ENCODE measurements around the gene ATP6V0A1.

DNA sequence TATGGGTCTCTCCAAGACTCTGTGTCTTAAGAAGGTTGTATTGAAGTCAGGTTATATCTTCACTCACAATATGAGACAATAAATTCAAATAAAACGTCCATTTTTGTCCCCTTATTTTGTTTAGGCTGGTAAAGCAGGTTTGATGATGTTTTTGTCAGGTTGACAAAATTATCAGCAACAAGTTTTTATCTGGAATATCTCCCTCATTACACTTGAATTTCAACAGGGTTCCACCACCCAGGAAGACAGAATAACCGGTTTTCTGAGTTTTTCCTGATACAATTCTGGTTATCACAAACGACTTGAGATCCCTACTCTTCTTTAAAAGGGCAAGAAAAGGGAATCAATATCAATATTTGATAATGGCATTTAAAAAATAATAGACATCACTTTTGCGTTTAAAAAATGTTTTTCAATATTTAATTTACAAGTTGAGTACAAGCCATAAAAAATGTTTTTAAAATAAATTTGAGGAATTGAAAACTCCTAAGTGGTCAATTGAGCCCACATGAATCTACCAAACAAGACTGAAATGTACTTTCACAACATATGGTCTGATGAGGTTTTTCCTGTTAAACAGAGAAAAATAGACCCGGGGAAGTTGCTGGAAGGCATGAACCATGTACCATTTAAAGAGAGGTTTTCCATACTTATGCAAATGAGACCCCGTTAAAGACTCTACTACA lies 1.4 kb upstream of the ATP6V0A1 start:
- TF ChIP-seq POLR2A (IDR thresholded peaks at IDR 0.05), result no peak
- TF ChIP-seq, protein P1, sequence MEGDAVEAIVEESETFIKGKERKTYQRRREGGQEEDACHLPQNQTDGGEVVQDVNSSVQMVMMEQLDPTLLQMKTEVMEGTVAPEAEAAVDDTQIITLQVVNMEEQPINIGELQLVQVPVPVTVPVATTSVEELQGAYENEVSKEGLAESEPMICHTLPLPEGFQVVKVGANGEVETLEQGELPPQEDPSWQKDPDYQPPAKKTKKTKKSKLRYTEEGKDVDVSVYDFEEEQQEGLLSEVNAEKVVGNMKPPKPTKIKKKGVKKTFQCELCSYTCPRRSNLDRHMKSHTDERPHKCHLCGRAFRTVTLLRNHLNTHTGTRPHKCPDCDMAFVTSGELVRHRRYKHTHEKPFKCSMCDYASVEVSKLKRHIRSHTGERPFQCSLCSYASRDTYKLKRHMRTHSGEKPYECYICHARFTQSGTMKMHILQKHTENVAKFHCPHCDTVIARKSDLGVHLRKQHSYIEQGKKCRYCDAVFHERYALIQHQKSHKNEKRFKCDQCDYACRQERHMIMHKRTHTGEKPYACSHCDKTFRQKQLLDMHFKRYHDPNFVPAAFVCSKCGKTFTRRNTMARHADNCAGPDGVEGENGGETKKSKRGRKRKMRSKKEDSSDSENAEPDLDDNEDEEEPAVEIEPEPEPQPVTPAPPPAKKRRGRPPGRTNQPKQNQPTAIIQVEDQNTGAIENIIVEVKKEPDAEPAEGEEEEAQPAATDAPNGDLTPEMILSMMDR (IDR thresholded peaks at IDR 0.05), result no peak

Data from suprapubic skin (tissue), 3 donors.